AG20443 (cell line): ENCODE data around the gene CD163L1.
A peak's percentile ranks its signal among the peaks of the same experiment; 100 is the strongest.
"Not testable (repeated sequence)": the region's sequence is repeated elsewhere in the genome, so short reads cannot be mapped to it uniquely, and the experiment has no call there.

Experiments
- DNase-seq: peaks from one replicate; pipeline ENCODE4 v3.0.0; 2012; ENCODE audit warnings: low spot score, mixed read lengths

CD163L1 gene

DNA sequence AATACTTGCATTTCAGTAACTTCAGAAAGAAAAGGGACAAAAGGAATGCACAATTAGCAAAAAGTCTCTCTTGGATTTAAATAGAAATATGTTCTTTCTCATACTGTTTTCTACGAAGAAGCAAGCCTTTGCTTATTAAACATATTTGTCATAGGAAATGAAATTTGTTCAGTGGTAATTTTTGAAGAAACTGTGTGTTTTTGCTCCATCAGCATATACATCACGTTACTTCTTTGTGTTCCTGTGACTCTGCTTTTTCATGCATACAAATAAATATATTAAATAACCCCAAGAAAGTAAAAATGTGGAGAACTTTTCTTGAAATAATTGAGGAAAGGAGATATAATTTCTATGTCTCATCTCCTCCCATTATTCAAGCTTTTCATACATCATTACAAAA, 39.7 kb downstream of the CD163L1 start:
- DNase-seq: no peak

DNA sequence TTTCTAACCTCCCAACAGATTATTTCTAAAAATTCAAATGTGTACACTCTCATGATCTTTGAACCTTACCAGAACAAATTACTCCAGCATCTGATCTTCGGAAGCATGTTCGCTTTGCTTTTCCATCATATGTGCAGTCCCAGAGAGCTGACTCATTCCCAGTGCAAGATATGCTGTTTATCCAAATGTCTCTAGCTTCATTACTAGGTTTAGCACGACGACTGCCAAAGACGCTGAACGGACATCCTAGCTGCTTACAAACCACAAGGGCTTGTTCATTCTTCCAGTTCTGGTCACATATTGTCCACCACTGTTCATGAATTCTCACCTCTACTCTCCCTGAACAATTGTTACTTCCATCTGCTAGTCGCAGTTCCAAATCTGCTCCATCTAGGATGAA, 40.5 kb downstream of the CD163L1 start:
- DNase-seq: no peak

DNA sequence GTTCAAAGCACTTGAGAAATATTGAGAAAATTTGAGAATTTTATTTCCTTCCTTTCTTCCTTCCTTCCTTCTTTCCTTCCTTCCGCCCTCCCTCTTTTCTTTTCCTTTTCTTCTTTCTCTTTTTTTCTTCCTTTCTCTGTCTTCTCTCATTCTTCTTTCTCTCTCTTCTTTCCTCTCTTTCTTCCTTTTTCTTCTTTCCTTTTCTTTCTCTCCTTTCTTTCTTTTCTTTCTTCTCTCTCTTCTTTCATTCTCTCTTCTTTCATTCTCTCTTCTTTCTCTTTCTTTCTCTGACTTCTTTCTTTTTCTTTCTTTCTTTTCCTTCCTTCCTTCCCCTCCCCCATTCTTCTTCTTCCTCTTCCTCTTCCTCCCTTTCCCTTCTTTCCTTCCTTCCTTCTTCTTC, 44.9 kb downstream of the CD163L1 start:
- DNase-seq: no peak

DNA sequence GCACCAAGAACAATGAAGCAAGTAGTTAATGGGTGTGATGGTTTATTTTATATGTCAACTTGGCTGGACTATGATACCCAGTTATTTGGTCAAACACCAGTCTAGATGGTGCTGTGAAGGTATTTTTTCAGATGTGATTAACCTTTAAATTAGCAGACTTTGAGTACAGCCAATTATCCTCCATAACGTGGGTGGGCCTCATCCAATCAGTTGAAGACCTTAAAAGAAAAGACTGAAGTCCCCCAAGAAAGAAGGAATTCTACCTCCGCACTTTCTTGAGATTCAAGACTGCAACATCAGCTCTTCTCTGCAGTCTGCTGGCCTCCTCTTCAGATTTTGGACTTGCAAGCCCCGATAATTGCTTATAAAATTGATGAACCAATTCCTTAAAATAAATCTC, 47.5 kb downstream of the CD163L1 start:
- no peak for DNase-seq

DNA sequence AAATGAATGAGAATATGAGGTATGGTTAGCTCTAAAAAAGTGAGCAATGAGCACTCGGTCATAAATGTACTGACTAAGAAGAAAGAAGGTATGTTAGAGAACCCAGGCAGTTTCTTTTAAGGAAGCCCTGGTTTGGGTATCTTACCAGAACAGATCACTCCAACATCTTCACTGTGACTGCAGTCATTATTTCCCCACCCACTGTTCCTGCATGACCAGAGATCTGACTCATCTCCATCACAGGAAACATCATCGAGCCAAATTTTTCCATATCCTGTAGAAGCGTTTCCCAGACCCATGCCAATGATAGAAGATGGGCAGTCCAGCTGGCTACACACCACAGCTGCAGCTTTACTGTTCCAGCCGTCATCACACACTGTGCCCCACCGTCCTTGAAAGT, 48.0 kb downstream of the CD163L1 start:
- DNase-seq: no peak

DNA sequence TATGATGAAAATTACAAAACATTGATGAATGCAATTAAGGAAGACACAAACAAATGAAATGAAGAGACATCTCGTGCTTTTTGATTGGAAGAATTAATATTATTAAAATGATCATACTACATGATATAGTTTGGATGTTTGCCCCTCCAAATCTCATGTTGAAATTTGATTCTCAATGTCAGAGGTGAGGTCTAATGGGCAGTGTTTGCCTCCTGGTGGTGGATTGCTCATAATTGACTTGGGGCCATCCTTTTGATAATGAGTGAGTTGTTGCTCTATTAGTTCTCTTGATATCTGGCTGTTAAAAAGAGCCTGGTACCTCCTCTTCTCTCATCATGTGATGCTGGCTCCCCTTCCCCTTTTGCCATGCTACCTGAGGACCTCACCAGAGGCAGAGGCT, 56.7 kb downstream of the CD163L1 start:
- no peak for DNase-seq

DNA sequence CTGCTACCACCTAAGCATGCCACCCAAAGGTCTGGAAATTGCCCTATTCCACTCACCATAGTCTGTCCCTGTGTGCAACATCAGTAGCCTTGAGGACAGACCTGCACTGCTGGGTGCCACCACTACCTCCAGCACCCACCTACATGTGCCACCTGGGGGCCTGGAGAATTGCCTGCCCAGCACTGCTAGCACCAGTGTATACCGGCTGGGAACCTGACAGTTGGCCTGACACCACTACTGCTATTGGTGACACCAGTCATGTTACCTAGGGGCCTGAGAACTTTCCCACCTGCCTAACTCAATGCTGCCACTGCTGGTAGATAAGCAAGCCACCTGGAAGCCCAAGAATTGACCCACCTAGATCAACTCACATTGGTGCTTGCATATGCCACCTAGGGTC, 60.8 kb downstream of the CD163L1 start:
- no peak for DNase-seq

DNA sequence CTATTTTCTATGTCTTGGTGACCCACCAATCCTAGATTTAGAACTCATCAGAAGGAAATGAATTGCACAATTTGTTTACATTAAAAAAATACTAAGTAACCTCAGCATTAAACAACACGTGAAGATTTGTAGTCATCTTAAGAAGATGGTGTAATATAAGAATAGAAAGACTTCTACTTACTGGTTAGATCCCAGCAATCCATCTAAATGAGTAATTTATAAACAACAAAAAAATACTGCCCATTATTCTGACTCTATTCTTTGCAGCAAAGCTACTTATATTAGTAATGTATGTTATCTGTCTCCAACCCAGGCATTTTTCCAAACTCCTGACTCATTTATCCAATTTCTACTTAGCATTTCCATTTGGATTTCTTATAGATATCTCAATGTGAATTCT, 67.8 kb downstream of the CD163L1 start:
- no peak for DNase-seq

DNA sequence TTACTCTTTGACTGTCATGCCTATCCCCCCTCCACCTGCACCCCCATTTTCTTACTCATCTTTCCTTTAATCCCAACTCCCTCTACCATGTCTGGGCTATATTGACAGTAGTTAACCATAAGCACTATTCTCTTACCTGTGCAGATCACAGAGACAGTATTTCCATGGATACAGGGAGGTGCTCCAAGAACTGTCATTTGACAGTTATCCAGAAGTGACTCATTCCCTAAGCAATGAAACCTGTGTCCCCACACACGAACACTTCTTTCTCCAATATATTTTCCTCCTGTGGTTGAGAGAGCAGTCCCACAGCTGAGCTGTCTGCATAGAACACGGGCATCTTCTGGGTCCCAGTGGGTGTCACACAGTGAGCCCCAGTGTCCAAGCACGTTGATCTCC, 68.8 kb downstream of the CD163L1 start:
- DNase-seq: no peak

DNA sequence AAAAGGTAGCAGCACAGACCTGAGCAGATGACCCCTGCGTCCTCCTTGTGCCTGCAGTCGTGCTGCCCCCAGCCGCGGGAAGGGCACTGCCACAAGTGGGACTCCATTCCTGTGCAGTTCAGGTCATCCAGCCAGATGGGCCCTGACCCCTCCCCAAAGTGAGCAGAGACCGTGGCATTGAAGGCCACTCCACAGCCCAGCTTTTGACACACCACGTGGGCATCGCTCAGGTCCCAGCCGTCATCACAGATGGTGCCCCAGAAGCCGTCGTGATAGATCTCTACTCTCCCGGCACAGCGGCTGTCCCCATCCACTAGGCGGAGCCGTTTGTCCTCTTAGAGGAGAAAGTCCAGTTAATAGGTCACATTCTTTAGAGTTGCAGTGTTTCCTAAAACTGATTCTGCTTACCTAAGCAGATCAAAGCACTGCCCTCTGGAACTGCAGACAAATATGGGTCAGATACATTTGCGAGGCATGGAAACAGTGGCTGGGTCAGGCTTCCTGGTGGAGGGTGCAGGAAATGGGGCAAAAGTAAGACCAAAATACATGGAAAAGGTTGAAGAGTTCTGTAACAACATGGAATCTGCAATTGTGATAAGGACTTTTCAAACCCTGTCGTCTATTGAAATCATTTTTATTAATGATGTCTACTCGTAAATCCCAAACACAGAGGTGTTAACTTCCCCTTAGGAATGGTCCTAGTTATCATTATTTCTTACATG, 69.4 kb downstream of the CD163L1 start:
- peak; percentile 77 for DNase-seq

DNA sequence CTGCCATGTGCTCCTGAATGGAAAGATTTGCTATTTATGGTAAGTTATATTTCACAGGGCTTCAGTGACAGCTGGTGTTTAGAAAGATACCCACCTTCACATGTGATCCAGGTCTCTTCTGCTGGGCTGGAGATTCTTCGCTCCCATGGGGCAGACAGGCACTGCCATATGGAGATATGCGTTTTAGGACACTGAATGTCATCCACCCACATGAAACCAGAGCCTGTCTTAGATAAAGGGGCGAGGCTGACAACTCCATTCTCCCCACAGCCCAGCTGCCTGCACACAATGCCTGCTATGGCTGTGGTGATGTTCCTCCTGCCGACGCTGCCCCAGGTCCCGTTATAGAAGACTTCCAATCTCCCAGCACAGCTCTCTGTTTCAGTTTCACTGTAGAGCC, 70.7 kb downstream of the CD163L1 start:
- peak; percentile 11 for DNase-seq

DNA sequence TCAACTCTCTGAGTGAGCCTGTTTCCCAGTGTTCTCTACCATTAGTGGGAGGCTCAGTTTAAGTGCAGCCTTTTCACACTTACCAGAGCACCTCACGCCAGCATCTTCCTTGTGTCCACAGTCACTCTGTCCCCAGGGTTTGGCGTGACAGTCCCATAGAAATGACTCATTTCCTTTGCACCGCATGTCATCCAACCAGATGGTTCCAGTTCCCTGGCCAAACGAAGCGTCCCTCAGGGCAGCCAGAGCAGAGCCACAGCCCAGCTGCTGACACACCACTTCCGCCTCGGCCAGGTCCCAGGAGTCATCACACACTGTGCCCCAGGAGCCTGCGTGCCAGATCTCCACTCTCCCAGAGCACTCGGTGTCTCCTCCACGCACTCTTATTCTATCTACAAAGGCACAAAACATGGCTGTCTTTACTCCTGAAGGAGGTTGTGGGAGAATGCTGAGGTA, 74.7 kb downstream of the CD163L1 start:
- peak; percentile 39 for DNase-seq

DNA sequence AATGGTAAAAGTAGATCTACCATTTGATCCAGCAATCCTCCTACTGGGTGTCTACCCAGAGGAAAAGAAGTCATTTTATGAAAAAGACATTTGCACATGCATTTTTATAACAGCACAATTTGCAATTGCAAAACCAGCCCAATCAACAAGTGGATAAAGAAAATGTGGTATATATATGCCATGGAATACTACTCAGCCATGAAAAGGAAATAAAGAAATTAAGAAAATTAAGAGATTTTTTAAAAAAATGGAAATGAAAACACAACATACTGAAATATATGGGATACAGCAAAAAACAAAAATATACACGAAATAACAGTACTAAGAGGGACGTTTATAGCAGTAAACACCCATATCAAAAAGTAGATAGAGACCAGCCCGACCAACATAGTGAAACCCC, 81.2 kb downstream of the CD163L1 start:
- no peak for DNase-seq

DNA sequence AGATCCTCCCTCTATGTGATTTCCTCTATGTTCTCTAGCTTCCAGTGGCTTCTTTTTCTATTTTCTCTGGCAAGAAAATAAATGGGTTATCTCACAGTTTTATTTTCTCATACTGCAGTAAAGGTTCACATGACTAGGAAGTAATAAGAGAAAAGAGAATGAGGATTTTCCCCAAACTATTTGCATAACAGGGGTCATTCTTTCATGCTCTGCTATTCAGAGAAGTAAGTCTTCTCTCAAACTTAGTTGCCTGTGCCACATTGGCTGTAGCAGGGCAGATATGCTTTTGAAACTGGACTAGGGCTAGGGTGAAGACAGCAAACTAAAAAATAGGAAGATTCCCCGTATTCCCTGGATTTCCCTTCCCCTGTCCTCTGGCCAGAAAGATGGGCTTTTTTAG, 82.7 kb downstream of the CD163L1 start:
- no peak for DNase-seq

DNA sequence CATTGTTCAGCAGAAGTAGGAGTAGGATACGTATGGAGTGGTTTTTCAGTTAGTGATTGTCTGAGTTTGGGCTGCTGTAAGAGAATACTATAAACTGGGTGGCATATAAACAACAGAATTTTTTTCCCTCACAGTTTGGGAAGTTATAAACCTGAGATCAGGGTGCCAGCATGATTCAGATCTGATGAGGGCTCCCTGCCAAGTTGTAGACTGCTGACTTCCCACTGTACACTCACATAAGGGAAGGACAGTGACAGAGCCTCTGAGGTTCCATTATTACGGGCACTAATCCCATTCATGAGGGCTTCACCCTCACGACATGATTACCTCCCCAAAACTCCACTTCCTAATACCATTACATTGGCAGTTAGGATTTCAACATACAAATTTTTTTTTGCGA, 89.4 kb downstream of the CD163L1 start:
- no peak for DNase-seq

DNA sequence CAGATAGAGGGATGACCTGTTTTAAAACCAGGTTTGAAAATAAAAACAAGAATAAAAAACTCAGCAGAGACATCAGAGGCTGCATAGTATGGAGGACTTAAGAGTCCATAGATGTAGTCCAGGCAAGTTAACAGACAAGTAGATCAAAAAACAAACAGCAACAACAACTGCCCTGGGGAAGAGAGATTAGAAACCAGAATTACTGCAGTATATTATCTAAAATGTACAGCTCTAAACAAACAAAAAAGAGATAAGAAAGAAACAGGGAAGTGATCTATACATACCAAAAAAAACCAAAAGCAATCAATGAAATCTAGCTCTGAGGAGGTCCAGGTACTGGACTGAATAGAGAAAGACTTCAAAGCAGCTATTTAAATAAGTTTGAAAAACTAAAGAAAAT, 91.3 kb downstream of the CD163L1 start:
- DNase-seq: no peak

DNA sequence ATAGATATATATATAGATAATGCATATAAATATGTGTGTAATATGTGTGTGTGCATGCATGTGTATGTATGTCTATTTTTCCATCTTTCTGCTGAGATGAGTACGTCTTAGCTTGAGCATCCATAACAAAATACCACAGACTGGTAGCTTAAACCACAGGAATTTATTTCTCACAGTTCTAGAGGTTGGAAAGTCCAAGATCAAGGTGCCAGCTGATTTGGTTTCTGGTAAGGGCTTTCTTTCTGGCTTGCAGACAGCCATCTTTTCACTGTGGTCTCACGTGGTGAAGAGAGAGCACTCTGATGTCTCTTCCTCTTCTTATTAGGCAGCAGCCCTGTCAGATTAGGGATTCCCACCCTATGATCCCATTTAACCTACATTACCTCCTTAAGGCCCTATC, 92.8 kb downstream of the CD163L1 start:
- no peak for DNase-seq

DNA sequence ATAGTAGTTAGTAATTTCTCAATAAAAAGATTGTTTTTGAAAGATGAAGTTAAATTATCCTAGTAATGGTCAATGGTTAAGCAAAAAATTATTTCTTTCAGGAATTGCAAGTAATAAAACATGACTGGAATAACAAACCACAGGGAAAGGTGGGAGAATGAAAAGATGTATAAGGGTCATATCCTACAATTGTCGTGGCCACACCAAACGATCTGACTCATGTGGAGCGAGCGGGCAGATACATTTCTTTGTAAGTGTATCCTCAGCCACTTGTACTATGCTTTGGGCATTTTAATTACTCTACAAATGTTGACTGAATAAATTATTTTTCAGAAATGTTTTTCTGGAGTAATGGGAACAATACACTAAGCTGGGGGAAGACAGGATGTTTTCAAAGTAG, 94.5 kb downstream of the CD163L1 start:
- DNase-seq: no peak

DNA sequence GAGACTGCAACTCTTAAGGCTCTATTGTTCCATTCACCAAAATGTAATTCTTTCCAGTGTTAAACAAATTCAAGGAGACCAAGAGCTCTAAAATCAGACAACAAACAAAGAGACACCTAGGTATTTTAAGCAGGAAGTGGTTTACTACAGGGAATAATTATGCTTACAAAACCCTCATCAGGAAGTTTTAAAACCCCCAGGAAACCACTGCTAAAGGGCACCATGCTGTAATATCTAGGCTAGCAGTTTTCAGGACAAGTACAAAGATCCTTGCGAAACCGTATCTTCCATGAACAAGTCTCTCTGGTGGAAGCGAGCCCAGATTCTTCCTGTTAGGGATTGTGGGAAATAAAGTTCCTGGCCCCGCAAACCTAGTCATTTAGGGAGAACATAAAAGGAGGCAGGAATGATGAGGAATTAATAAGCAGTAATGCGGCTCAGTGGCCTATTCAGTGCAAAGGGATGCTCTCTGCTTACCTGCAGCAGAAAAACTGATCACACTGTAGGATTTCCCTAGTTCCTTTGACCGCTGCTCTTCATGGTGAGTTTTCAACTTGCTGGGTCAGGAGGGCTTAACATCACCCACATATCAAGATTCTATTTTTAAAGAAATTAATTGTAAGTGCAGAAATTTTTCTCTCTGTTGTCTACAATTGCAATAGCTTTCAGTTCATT, 97.3 kb downstream of the CD163L1 start:
- DNase-seq: no peak

DNA sequence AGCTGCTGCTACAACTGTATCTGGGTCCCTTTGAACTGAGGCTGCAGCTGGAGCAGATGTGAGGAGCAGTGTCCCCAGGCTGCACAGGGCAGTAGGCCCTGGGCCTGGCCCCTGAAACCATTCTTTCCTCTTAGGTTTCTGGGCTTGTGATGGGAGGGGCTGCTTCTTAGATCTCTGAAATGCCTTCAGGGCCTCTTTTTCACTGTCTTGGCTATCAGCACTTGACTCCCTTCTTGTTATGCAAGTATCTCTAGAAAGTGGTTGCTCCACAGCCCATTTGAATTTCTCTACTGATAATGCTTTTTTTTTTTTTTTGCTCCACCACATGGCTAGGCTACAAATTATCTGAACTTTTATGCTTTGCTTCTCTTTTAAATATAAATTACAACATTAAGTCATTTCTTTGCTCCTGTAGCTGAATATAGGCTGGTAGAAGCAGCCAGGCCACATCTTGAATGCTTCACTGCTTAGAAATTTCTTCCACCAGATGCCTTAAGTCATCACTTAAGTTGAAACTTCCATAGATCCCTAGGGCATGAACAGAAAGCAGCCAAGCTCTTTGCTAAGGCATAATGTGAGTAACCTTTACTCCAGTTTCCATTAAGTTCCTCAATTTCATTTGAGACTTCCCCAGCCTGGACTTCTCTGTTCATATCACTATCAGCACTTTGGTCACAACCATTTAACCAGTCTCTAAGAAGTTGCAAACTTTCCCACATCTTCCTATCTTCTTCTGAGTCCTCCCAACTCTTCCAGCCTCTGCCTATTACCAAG, 98.9 kb downstream of the CD163L1 start:
- no peak for DNase-seq

DNA sequence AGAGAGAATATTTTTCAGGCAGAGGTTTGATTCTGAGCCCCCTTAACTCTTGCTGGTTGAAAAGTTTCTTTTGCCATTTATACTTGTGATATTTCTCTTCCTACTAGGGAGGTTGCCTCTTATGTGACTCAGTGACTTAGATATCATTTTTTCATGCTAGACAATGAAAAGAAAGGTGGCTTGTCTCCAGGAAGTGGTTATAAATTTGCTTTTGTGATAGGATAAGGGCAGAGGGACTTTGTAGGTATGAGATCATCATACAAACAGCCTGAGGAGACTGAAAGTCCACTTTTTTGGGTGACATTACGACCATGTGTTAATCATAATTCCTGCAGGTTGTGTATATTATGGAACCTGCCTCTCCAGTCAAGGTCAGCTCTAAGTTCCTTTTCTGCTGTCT, 104.3 kb downstream of the CD163L1 start:
- DNase-seq: no peak

DNA sequence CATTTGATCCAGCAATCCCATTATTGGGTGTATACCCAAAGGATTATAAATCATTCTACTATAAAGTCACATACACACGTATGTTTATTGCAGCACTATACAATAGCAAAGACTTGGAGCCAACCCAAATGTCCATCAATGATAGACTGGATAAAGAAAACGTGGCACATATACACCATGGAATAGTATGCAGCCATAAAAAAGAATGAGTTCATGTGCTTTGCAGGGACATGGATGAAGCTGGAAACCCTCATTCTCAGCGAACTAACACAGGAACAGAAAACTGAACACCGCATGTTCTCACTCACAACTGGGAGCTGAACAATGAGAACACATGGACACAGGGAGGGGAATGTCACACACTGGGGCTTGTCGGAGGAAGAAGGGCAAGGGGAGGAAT, 106.2 kb downstream of the CD163L1 start:
- not testable (repeated sequence) for DNase-seq

DNA sequence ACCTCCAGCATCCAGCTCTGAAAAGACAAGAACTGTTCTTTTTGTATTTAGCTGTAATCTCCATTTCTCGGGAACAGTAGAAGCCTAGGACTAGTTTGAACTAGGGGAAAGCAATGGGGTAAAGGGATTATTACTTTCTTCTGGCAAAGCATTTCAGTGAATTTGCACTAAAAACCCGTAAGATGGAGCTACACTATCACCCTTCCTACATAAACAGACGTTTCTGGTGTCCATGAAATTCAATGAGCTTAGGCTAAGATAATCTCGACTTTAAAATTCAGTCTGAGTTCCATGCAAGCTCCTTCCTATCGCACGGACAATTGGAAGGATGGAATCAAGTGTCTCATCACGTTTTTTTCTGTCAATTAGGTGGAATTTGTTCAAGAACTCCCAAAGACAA, 116.0 kb downstream of the CD163L1 start:
- no peak for DNase-seq
